Endothelial cell of umbilical vein (primary cell): ENCODE measurements around the gene ATXN1. TPM values are rescaled to one million over a fixed set of nuclear protein-coding genes. Genes with fewer than 3 reads are reported as not detected.

Experiments
- BruUV-seq: library from RNA; stranded (reverse); fragments of 400-500 nt; replicated peaks from 2 replicates; lab custom pipeline; 2021; lab: Mats Ljungman, UMichigan
- CTCF ChIA-PET: fragments of 300-600, 350-600 bp; sonication (Branson Sonifier 250); formaldehyde crosslinking; loops from one replicate; lab custom pipeline; 2021; ENCODE audit warnings: antibody characterized with exemption, inconsistent platforms; lab: Charles Lee
- POLR2A ChIA-PET: fragments of 300-600, 350-600 bp; sonication (Branson Sonifier 250); formaldehyde crosslinking; loops from one replicate; lab custom pipeline; 2021; ENCODE audit warnings: antibody characterized with exemption, inconsistent platforms; lab: Charles Lee
- DNase-seq: peaks from one replicate; pipeline ENCODE4 v3.0.0-alpha.2; 2011; ENCODE audit warnings: low read depth, low spot score
- FAIRE-seq: peaks from 2 replicates; lab custom pipeline; 2011; peaks lifted over from hg19 to GRCh38; lab: Jason Lieb, UNC
- H2AFZ ChIP-seq: 2 replicates; pipeline ENCODE4 v1.6.0; 2012; ENCODE audit warnings: low read depth, low read length, control low read depth, inconsistent platforms
- H3K27ac ChIP-seq: 2 replicates; pipeline ENCODE4 v1.5.1; 2011; ENCODE audit warnings: low read depth, mild to moderate bottlenecking, control low read depth, low read length, moderate library complexity; ENCODE audit not compliant: insufficient read depth
- H3K27me3 ChIP-seq, 2 experiments: 2 replicates each; pipeline versions ENCODE4 v1.6.0 to v1.6.1; 2011; ENCODE audit warnings: low read length in 2 of 2, mixed read lengths in 1 of 2; ENCODE audit not compliant: control insufficient read depth in 2 of 2, insufficient read depth in 2 of 2
- H3K36me3 ChIP-seq, 2 experiments: 2 replicates in 1 of 2; 3 replicates in 1 of 2; pipeline ENCODE4 v1.5.1; 2011; ENCODE audit warnings: low read length in 2 of 2, mild to moderate bottlenecking in 1 of 2, moderate library complexity in 1 of 2; ENCODE audit not compliant: control insufficient read depth in 2 of 2, insufficient read depth in 2 of 2; ENCODE audit errors: extremely low read depth in 1 of 2
- H3K4me1 ChIP-seq: 3 replicates; pipeline ENCODE4 v1.5.1; 2011; ENCODE audit warnings: mild to moderate bottlenecking, low read length; ENCODE audit not compliant: control insufficient read depth, insufficient read depth; ENCODE audit errors: extremely low read depth
- H3K4me2 ChIP-seq: 2 replicates; pipeline ENCODE4 v1.6.1; 2011; ENCODE audit warnings: low read length, control low read depth, mixed read lengths; ENCODE audit not compliant: insufficient read depth
- H3K4me3 ChIP-seq, 3 experiments: fragments of 200-600 bp in 1 of 3; sonication (generic), shearing (Covaris generic) in 1 of 3; replicated peaks in 1 of 3; 2 replicates each; pipeline ENCODE4 v1.5.1; 2011 to 2016; ENCODE audit warnings: control low read depth in 3 of 3, low read length in 3 of 3, mild to moderate bottlenecking in 2 of 3, inconsistent platforms in 1 of 3, low read depth in 1 of 3, moderate library complexity in 1 of 3; ENCODE audit not compliant: insufficient read depth in 1 of 3
- H3K79me2 ChIP-seq: 2 replicates; pipeline ENCODE4 v1.6.0; 2012; ENCODE audit warnings: low read length, inconsistent platforms; ENCODE audit not compliant: control insufficient read depth, insufficient read depth
- H3K9ac ChIP-seq: replicated peaks from 2 replicates; pipeline ENCODE3; 2011; ENCODE audit warnings: low read length, control low read depth; ENCODE audit not compliant: insufficient read depth; ENCODE audit errors: extremely low read depth
- H3K9me1 ChIP-seq: replicated peaks from 3 replicates; pipeline ENCODE4 v1.6.0; 2011; ENCODE audit warnings: mild to moderate bottlenecking, low read length; ENCODE audit not compliant: control insufficient read depth, insufficient read depth; ENCODE audit errors: extremely low read depth
- H3K9me3 ChIP-seq: replicated peaks from 2 replicates; pipeline ENCODE4 v1.5.1; 2012; ENCODE audit warnings: low read length, inconsistent platforms; ENCODE audit not compliant: control insufficient read depth, insufficient read depth
- H4K20me1 ChIP-seq: replicated peaks from 2 replicates; pipeline ENCODE3; 2011; ENCODE audit warnings: mild to moderate bottlenecking, low read length; ENCODE audit not compliant: control insufficient read depth, insufficient read depth; ENCODE audit errors: extremely low read depth
- EZH2 ChIP-seq: IDR thresholded peaks from 2 replicates; pipeline ENCODE4 v1.6.1; 2012; ENCODE audit warnings: borderline replicate concordance, low read depth, mild to moderate bottlenecking, moderate library complexity, low read length, inconsistent platforms; ENCODE audit not compliant: severe bottlenecking
- FOS ChIP-seq: IDR thresholded peaks from 2 replicates; pipeline ENCODE4 v1.6.1; 2011; ENCODE audit warnings: mild to moderate bottlenecking, low read length, moderate library complexity, borderline replicate concordance; ENCODE audit not compliant: insufficient read depth
- GATA2 ChIP-seq: IDR thresholded peaks from 2 replicates; pipeline ENCODE4 v1.7.0; 2011; ENCODE audit warnings: low read depth, mild to moderate bottlenecking, moderate library complexity, mixed read lengths, low read length; ENCODE audit not compliant: insufficient read length, insufficient read depth
- JUN ChIP-seq: IDR thresholded peaks from 2 replicates; pipeline ENCODE4 v1.6.1; 2011; ENCODE audit warnings: borderline replicate concordance, low read depth; ENCODE audit not compliant: insufficient read length, insufficient read depth
- MYC ChIP-seq: IDR thresholded peaks from one replicate; pipeline ENCODE4 v1.6.1; 2011; ENCODE audit warnings: mild to moderate bottlenecking, low read depth, low read length
- POLR2A ChIP-seq: IDR thresholded peaks from 2 replicates; pipeline ENCODE4 v1.6.1; 2012; ENCODE audit warnings: low read depth, mild to moderate bottlenecking, control low read depth, low read length
- POLR2AphosphoS5 ChIP-seq: IDR thresholded peaks from 2 replicates; pipeline ENCODE4 v1.6.1; 2012; ENCODE audit warnings: low read depth, mild to moderate bottlenecking, control low read depth, low read length, moderate library complexity; ENCODE audit not compliant: insufficient read depth
- dilution Hi-C: fragments of 300-500 bp; cut with MboI; formaldehyde crosslinking; loops from one replicate; pipeline ENCODE4 v1.15.0; 2019; ENCODE audit warnings: low sequenced_read_pairs; ENCODE audit not compliant: extremely low pct_ligation_motif_present
- intact Hi-C: fragments of 100-400 bp; cut with micrococcal nuclease; formaldehyde crosslinking; loops from one replicate; pipeline ENCODE4 v1.10.0; 2022
- polyA plus RNA-seq, 4 experiments: library from polyadenylated mRNA; depleted of rRNA in 3 of 4; stranded (reverse) in 3 of 4; unstranded in 1 of 4; fragments of >200 nt; gene quantifications; 2 replicates each; pipeline versions ENCODE4 v1.2.1 to v1.2.3, GENCODE V29; 2011 to 2012; ENCODE audit warnings: missing spikeins in 1 of 4
- total RNA-seq: library from RNA; stranded (reverse); gene quantifications from 2 replicates; pipeline ENCODE4 v1.2.3, GENCODE V29; 2021
- TF ChIP-seq, protein P1 (sequence below), 2 donors: IDR thresholded peaks; 1 replicate in 1 of 2; 2 replicates in 1 of 2; pipeline ENCODE4 v1.5.1; 2011; ENCODE audit warnings: low read length in 2 of 2, mild to moderate bottlenecking in 2 of 2, moderate library complexity in 2 of 2, control low read depth in 1 of 2, inconsistent platforms in 1 of 2, low read depth in 1 of 2; ENCODE audit not compliant: insufficient read depth in 1 of 2; ENCODE audit errors: extremely low read depth in 1 of 2
- TF ChIP-seq, protein P2 (sequence below): IDR thresholded peaks from 2 replicates; pipeline ENCODE4 v1.6.1; 2011; ENCODE audit not compliant: insufficient read depth, insufficient read length

ATXN1 gene
- total and polyA plus RNA-seq, 2 donors (not counting 3 experiments of a cell fraction or from before 2014, with no cell fraction given): 16.4 to 33.0 TPM

DNA sequence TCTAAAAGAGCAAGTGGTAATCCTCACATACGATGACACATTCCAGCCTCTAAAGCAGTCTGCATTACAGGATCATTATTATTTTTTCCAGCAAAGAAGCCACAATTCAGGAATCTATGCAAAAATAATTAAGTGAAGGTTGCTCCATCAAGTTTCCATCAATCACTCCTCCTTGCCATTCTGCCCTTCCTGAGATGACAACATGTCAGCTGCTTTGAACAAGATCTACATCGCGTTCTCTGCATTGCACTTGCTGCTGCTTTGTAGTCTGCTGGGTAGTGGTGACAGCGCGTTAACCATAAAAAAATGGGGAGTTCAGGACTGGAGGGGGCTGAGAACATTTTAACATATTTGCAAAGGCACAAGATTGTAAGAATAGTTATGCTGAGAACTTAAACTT lies 375.2 kb downstream of the ATXN1 start:
- no peak overlapping the region for H2AFZ ChIP-seq
- ChIA-PET POLR2A (no interaction called here), CTCF (no interaction called here)
- BruUV-seq: no TSS peak
- H4K20me1 ChIP-seq: no peaks in the 10 kb centered on the region
- no peaks in the 10 kb centered on the region for H3K36me3 ChIP-seq
- no peaks in the 10 kb centered on the region for H3K9me3 ChIP-seq
- no peaks in the 10 kb centered on the region for H3K79me2 ChIP-seq
- dilution Hi-C loops: no loop called here
- intact Hi-C loops: no loop called here
- DNase-seq: no peak
- H3K4me2 ChIP-seq: no peak overlapping the region
- no peaks in the 10 kb centered on the region for H3K9me1 ChIP-seq
- H3K4me1 ChIP-seq: no peaks in the 10 kb centered on the region
- H3K27me3 ChIP-seq: no peaks in the 10 kb centered on the region
- FAIRE-seq: no peak
- no peak overlapping the region for H3K4me3 ChIP-seq
- no peak overlapping the region for H3K27ac ChIP-seq
- H3K9ac ChIP-seq: no peak overlapping the region
- TF ChIP-seq EZH2 (no peak), FOS (no peak), MYC (no peak), POLR2AphosphoS5 (no peak), POLR2A (no peak), JUN (no peak), GATA2 (no peak)
- TF ChIP-seq, protein P1, sequence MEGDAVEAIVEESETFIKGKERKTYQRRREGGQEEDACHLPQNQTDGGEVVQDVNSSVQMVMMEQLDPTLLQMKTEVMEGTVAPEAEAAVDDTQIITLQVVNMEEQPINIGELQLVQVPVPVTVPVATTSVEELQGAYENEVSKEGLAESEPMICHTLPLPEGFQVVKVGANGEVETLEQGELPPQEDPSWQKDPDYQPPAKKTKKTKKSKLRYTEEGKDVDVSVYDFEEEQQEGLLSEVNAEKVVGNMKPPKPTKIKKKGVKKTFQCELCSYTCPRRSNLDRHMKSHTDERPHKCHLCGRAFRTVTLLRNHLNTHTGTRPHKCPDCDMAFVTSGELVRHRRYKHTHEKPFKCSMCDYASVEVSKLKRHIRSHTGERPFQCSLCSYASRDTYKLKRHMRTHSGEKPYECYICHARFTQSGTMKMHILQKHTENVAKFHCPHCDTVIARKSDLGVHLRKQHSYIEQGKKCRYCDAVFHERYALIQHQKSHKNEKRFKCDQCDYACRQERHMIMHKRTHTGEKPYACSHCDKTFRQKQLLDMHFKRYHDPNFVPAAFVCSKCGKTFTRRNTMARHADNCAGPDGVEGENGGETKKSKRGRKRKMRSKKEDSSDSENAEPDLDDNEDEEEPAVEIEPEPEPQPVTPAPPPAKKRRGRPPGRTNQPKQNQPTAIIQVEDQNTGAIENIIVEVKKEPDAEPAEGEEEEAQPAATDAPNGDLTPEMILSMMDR (IDR thresholded peaks at IDR 0.05; ENCODE audit: extremely low read depth in 1 of 2, insufficient read depth in 1 of 2, low read depth in 1 of 2, low read length in 2 of 2): no peak
- TF ChIP-seq, protein P2, sequence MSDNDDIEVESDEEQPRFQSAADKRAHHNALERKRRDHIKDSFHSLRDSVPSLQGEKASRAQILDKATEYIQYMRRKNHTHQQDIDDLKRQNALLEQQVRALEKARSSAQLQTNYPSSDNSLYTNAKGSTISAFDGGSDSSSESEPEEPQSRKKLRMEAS: no peak
